Heart left ventricle (tissue), 13 donors: Measurements from ENCODE around the gene CFAP43.

Experiments
- CTCF ChIP-seq, 12 donors: fragments of 200-600 bp; sonication (generic) in 4 of 12; IDR thresholded peaks; one replicate each; pipeline versions ENCODE4 v1.5.0 to v1.8.0; 2018 to 2022; ENCODE audit warnings: antibody characterized with exemption in 12 of 12, mild to moderate bottlenecking in 5 of 12
- POLR2A ChIP-seq, 2 donors: fragments of 450-650 bp; IDR thresholded peaks; one replicate each; pipeline ENCODE4 v1.6.1; 2017; ENCODE audit warnings: antibody characterized with exemption in 2 of 2, mild to moderate bottlenecking in 2 of 2, moderate library complexity in 2 of 2
- donor health status: ischemic (EF 13 %, LVEDD 7.1; RV severe dilation, severe dysfunction).
- donor health status: DM: no; HTN: yes; CAD: no.
- donor health status: DM: no; HTN: no; CAD: no.
- donor health status: ischemic (EF 25% LVEDD 6.9; RV normal size, moderate dysfunction).
- donor health status: ischemic (EF 25% LVEDD 5.7; RV mildly dilated, moderate dysfunction).
- donor health status: ischemic (EF 35%, LVEDD 5.7; RV mildly dilated, moderate dysfunction).
- donor health status: nonischemic (EF 11% LVEDD 7.7; RV severe dilation, severe dysfunction).
- donor health status: DM: yes; HTN: yes; CAD: no.
- donor health status: PGD.
- donor health status: ischemic (EF 29% LVEDD 5.4; RV normal size, mild dysfunction).
- donor health status: nonischemic (EF 23%, LVEDD 6.1; RV moderate dilation, normal function).

- TF ChIP-seq CTCF (IDR thresholded peaks at IDR 0.05) (no peak), POLR2A (IDR thresholded peaks at IDR 0.05) (no peak)
Observed at GRCh38 chr10:104130041-104130440, 102.1 kb downstream of the CFAP43 start.
